Uterus (tissue), 4 donors: ENCODE results near the gene LBP. TPM values are rescaled to one million over a fixed set of nuclear protein-coding genes. Genes with fewer than 3 reads are reported as not detected.

Experiments
- DNase-seq, 2 donors: peaks; one replicate each; pipeline ENCODE4 v3.0.0-alpha.2; 2019 to 2020
- H3K27ac ChIP-seq, 2 donors: fragments of 200-600 bp; sonication (generic); 1 replicate in 1 of 2; 2 replicates in 1 of 2; pipeline ENCODE4 v1.5.1; 2016 to 2018
- H3K27me3 ChIP-seq, 2 donors: fragments of 200-600 bp; sonication (generic); one replicate each; pipeline ENCODE4 v1.5.1; 2018 to 2019; ENCODE audit warnings: control low read depth in 1 of 2
- H3K36me3 ChIP-seq, 2 donors: fragments of 200-600 bp; sonication (generic); one replicate each; pipeline ENCODE4 v1.5.1; 2019; ENCODE audit warnings: control low read depth in 1 of 2
- H3K4me1 ChIP-seq, 2 donors: fragments of 200-600 bp; sonication (generic); one replicate each; pipeline ENCODE4 v1.5.1; 2018 to 2019; ENCODE audit warnings: control low read depth in 1 of 2
- H3K4me3 ChIP-seq, 2 donors: fragments of 200-600 bp; sonication (generic); 1 replicate in 1 of 2; 2 replicates in 1 of 2; pipeline ENCODE4 v1.5.1; 2018 to 2019; ENCODE audit warnings: mild to moderate bottlenecking in 1 of 2
- H3K9me3 ChIP-seq, 2 donors: fragments of 200-600 bp; sonication (generic); one replicate each; pipeline ENCODE4 v1.5.1; 2019; ENCODE audit warnings: control low read depth in 1 of 2
- POLR2A ChIP-seq, 2 donors: fragments of 450-650 bp; IDR thresholded peaks; one replicate each; pipeline ENCODE4 v1.6.1; 2016; ENCODE audit warnings: antibody characterized with exemption in 2 of 2, mild to moderate bottlenecking in 1 of 2, moderate library complexity in 1 of 2
- intact Hi-C: fragments of 100-400 bp; cut with DNase I; formaldehyde crosslinking; loops from one replicate; pipeline ENCODE4 v1.15.1; 2023; ENCODE audit warnings: low total_unique reads
- total RNA-seq, 4 donors: library from RNA; depleted of rRNA in 3 of 4; stranded (reverse); fragments of >200 nt in 3 of 4; gene quantifications; one replicate each; pipeline versions ENCODE4 v1.1.0 to v1.2.4, GENCODE V29; 2014 to 2023
- TF ChIP-seq, protein P1 (sequence below), 4 experiments: fragments of 200-600 bp in 2 of 4; fragments of 450-650 bp in 2 of 4; sonication (generic) in 2 of 4; IDR thresholded peaks; one replicate each; pipeline ENCODE4 v1.5.1; 2016 to 2019; ENCODE audit warnings: antibody characterized with exemption in 4 of 4, mild to moderate bottlenecking in 2 of 4, moderate library complexity in 1 of 4
- donor health status: DM: yes; HTN: yes; CAD: no.

LBP gene
- total RNA-seq, 4 donors from 2014 or later: not detected

DNA sequence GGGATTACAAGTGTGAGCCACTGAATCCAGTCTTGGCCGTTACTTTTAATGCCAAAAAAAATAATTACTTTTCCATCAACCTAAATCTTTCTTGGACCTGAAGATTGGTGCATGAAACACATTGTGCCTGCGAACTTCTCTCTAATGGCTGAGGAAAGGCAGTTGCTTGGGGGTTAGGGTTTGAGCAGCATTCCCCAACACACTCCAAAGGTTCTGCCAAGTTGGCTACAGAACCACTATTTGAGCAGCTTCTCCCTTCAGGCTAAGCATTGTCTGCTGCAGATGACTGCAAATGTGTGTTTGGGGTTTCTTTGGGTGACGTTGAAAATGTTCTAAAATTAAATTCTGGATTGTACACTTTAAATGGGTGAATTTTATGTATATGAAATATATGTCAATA is 6.3 kb upstream of the LBP start:
- no peaks in the 10 kb centered on the region for H3K36me3 ChIP-seq
- H3K27ac ChIP-seq: no peak overlapping the region
- intact Hi-C loops: no loop called here
- no peaks in the 10 kb centered on the region for H3K9me3 ChIP-seq
- no peaks in the 10 kb centered on the region for H3K4me1 ChIP-seq
- TF ChIP-seq POLR2A (IDR thresholded peaks at IDR 0.05): no peak
- no peak overlapping the region for H3K4me3 ChIP-seq
- DNase-seq: no peak
- H3K27me3 ChIP-seq: no peaks in the 10 kb centered on the region

DNA sequence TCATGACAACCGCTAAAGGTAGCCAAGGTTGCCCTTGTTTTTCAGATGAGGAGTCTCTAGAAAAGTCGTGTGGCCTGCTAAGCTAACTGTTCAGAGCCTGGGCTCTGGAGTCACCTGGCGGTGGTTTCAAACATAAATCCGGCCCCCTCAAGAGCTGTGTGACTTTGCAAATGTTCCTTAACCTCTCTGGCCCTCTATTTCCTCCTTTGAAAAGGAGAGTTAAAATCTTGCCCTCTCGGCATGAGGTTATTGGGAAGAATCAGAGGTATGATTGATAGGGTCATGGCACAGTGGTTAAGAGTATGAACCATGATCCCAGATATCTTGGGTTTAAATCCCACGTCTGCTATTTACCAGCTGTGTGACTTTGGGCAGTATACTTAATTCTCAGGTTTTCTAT is 5.6 kb upstream of the LBP start:
- TF ChIP-seq, protein P1, sequence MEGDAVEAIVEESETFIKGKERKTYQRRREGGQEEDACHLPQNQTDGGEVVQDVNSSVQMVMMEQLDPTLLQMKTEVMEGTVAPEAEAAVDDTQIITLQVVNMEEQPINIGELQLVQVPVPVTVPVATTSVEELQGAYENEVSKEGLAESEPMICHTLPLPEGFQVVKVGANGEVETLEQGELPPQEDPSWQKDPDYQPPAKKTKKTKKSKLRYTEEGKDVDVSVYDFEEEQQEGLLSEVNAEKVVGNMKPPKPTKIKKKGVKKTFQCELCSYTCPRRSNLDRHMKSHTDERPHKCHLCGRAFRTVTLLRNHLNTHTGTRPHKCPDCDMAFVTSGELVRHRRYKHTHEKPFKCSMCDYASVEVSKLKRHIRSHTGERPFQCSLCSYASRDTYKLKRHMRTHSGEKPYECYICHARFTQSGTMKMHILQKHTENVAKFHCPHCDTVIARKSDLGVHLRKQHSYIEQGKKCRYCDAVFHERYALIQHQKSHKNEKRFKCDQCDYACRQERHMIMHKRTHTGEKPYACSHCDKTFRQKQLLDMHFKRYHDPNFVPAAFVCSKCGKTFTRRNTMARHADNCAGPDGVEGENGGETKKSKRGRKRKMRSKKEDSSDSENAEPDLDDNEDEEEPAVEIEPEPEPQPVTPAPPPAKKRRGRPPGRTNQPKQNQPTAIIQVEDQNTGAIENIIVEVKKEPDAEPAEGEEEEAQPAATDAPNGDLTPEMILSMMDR (IDR thresholded peaks at IDR 0.05): no peak
- no peak for TF ChIP-seq POLR2A (IDR thresholded peaks at IDR 0.05)
- intact Hi-C loops: no loop called here
- H3K9me3 ChIP-seq: no peaks in the 10 kb centered on the region

DNA sequence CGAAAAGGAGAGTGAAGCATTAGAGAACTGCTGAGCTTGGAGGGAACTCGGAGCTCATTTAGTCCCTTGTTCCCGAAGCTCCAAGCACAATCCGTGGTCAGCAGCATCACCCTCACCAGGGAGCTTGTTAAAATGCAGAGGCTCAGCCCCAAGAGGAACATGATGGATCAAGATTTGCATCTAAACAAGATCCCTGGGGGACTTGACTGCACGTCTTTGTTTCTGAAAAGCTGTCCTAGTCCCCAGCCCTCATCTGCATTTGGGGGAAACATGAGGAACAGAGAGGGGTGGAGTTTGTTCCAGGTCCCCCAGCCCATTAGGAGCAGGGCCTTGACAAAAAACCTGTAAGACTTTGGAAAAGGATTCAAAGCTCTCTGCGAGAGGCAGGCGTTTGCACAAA is 4.1 kb upstream of the LBP start:
- intact Hi-C loops: no loop called here
- Histone ChIP-seq H3K4me3 (no peak overlapping the region), H3K4me1 (no peaks in the 10 kb centered on the region), H3K9me3 (no peaks in the 10 kb centered on the region), H3K27me3 (no peaks in the 10 kb centered on the region), H3K36me3 (no peaks in the 10 kb centered on the region), H3K27ac (no peak overlapping the region)
- TF ChIP-seq, protein P1 (IDR thresholded peaks at IDR 0.05): no peak
- no peak for TF ChIP-seq POLR2A (IDR thresholded peaks at IDR 0.05)
- no peak for DNase-seq

More for the DNA sequence above, 5.6 kb upstream of the LBP start:
- no peak for DNase-seq
- Histone ChIP-seq H3K36me3 (no peaks in the 10 kb centered on the region), H3K4me3 (no peak overlapping the region), H3K4me1 (no peaks in the 10 kb centered on the region), H3K27me3 (no peaks in the 10 kb centered on the region), H3K27ac (no peak overlapping the region)

DNA sequence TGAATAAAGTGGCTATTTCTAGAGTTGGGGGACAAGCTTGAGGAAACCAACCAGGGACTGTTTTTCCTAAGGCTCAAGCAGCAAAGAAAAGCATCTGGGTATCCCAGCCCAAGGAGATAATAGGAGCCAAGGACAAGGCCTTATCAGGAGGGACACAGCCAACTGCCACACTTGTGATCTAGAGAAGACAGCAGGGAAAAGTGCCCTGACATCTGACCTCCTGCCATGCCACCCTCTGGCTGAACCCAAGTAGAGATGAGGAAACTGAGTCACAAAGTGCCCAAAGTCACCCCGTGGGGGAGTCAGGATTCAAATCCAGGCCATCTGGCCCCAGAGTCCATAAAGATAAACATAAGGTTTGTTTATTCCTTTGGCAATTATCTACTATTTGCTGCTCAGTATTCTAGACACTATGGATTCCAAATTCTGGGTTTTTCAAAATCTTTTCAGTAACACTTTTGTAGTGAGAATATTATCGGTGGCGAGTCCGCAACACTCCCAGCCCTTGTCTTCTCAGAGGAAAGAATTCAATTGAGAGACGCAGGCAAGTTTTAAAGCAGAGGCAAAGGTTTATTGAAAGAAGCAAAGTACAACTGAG is 3.5 kb upstream of the LBP start:
- TF ChIP-seq, protein P1 (IDR thresholded peaks at IDR 0.05): no peak
- TF ChIP-seq POLR2A (IDR thresholded peaks at IDR 0.05): no peak
- peak overlapping the region; percentile 27 to 55 for H3K27ac ChIP-seq
- intact Hi-C loops: no loop called here

DNA sequence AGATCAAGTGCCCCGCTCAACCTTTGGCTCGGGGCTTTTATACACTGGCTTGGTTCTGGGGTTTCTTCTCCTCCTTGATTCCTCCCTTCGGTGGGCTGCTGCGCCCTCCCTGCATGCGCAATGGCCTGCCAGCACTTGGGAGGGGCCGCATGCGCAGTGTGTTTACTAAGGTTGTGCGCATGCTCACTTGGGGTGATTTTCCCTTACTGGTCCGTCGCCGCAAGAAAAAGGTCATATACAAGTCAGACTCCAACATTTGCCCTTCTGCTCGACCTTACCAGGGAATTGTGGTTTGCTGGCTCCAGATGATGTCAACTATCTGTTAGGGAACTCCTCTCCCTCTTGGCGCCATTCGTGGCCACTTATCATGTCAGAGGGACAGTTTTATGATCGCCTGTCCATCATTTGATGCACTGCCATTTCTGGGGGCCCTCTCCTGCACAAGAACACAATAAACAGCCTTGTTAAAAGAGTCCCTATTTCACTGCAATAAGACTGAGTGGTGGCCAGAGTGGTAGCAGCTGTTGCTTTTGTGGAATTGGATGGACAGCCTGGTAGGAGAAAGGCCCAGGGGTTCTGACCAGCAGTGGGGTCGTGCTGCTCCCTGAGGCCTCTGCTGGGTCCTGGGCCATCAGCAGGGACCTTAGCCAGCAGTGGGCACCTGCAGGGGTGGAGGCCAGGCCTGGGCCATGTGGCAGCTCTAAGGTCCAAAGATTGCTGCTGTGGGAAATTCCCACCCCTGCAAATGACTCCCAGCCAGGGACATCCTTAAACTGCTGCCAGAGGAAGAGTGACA is 2.8 kb upstream of the LBP start:
- TF ChIP-seq, protein P1 (IDR thresholded peaks at IDR 0.05): no peak
- TF ChIP-seq POLR2A (IDR thresholded peaks at IDR 0.05): no peak
- H3K4me1 ChIP-seq: no peaks in the 10 kb centered on the region
- DNase-seq: peak; percentile 67 to 76
- peak overlapping the region; percentile 27 to 55 for H3K27ac ChIP-seq
- no peak overlapping the region for H3K4me3 ChIP-seq
- intact Hi-C loops: no loop called here
- H3K36me3 ChIP-seq: no peaks in the 10 kb centered on the region
- H3K9me3 ChIP-seq: no peaks in the 10 kb centered on the region
- no peaks in the 10 kb centered on the region for H3K27me3 ChIP-seq

More for the DNA sequence above, 3.5 kb upstream of the LBP start:
- H3K4me1 ChIP-seq: no peaks in the 10 kb centered on the region
- H3K27me3 ChIP-seq: no peaks in the 10 kb centered on the region
- DNase-seq: no peak
- H3K4me3 ChIP-seq: no peak overlapping the region
- no peaks in the 10 kb centered on the region for H3K9me3 ChIP-seq
- no peaks in the 10 kb centered on the region for H3K36me3 ChIP-seq
